GM21717 (cell line): Measurements from ENCODE around the gene RTN4RL1.
A peak's percentile ranks its signal among the peaks of the same experiment; 100 is the strongest.

Experiments
- ATAC-seq: cut with Tn5 transposase; IDR thresholded peaks from one replicate; pipeline ENCODE4 v1.9.1; 2021; ENCODE audit warnings: mild to moderate bottlenecking, moderate library complexity; ENCODE audit not compliant: unreplicated experiment

Gene RTN4RL1

DNA sequence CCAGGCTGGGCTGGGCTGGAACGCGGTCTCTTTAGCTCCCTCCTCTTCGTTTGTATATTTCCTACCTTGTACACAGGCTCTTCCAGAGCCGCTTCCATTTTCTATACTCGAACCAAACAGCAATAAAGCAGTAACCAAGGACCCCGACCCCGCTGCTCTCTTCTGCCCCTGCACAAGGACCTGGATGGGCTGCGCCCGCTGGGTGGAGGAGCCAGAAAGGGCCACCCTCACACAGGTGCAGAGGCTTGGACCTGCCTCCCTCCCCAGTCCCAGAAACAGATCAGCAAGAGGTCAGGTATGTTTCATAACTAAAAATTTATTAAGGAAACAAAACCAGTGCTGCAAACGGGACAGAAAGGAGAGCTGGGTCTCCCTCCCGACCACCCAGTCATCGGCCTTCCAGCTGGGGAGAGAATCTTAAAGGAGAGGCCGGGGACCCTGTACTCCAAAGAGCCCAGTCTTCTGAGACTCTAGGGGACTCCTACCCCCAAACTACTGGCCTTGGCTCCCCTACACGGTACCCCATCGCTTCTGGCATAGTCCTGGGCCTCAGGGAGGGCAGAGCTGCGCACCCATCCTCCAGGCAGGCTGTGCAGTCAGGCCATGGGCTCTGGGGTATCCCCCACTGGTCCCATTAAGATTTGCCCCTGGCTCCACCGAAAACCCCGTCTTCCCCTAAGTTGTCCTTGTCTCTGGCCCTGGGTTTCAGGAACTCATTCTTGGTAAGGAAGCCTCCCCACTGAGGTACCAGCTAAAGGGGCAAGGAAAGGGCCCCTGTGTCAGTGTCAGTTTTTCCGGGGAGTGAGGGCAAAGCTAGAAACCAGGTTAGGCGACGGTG lies 34.6 kb upstream of the RTN4RL1 start:
- ATAC-seq, result no peak

DNA sequence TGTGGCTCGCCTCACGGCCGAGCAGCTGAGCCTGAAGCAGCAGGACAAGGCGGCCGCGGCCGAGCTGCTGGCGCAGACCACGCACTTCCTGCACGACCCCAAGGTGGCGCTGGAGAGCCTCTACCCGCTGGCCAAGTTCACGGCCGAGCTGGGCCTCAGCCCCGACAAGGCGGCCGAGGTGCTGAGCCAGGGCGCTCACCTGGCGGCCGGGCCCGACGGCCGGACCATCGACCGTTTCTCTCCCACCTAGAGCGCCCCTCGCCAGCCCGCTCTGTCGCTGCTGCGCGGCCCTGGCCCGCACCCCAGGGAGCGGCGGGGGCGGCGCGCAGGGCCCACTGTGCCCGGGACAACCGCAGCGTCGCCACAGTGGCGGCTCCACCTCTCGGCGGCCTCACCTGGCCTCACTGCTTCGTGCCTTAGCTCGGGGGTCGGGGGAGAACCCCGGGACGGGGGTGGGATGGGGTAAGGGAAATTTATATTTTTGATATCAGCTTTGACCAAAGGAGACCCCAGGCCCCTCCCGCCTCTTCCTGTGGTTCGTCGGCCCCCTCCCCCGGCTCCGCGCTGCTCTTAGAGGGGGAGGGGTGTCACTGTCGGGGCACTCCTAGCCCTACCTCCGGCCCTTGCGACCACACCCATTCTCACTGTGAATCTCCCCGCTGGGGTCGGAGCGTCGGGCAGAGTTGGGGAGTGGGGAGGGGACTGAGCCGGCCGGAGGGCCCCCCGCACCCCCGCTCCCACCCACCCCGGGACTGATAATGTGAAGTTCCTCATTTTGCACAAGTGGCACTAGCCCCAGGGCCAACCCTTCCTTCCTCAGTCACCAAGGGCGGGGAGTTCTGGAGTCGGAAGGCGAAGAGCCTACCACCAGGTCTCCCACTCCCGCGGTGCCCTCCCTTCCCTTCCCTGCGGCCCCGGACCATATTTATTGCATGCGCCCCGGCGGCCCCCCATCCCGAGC lies 33.7 kb upstream of the RTN4RL1 start:
- no peak for ATAC-seq

DNA sequence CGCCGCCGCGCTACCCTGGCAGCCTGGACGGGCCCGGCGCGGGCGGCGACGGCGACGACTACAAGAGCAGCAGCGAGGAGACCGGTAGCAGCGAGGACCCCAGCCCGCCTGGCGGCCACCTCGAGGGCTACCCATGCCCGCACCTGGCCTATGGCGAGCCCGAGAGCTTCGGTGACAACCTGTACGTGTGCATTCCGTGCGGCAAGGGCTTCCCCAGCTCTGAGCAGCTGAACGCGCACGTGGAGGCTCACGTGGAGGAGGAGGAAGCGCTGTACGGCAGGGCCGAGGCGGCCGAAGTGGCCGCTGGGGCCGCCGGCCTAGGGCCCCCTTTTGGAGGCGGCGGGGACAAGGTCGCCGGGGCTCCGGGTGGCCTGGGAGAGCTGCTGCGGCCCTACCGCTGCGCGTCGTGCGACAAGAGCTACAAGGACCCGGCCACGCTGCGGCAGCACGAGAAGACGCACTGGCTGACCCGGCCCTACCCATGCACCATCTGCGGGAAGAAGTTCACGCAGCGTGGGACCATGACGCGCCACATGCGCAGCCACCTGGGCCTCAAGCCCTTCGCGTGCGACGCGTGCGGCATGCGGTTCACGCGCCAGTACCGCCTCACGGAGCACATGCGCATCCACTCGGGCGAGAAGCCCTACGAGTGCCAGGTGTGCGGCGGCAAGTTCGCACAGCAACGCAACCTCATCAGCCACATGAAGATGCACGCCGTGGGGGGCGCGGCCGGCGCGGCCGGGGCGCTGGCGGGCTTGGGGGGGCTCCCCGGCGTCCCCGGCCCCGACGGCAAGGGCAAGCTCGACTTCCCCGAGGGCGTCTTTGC lies 32.8 kb upstream of the RTN4RL1 start:
- no peak for ATAC-seq

DNA sequence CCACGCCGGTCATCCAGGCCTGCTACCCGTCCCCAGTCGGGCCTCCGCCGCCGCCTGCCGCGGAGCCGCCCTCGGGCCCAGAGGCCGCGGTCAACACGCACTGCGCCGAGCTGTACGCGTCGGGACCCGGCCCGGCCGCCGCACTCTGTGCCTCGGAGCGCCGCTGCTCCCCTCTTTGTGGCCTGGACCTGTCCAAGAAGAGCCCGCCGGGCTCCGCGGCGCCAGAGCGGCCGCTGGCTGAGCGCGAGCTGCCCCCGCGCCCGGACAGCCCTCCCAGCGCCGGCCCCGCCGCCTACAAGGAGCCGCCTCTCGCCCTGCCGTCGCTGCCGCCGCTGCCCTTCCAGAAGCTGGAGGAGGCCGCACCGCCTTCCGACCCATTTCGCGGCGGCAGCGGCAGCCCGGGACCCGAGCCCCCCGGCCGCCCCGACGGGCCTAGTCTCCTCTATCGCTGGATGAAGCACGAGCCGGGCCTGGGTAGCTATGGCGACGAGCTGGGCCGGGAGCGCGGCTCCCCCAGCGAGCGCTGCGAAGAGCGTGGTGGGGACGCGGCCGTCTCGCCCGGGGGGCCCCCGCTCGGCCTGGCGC lies 32.1 kb upstream of the RTN4RL1 start:
- no peak for ATAC-seq

DNA sequence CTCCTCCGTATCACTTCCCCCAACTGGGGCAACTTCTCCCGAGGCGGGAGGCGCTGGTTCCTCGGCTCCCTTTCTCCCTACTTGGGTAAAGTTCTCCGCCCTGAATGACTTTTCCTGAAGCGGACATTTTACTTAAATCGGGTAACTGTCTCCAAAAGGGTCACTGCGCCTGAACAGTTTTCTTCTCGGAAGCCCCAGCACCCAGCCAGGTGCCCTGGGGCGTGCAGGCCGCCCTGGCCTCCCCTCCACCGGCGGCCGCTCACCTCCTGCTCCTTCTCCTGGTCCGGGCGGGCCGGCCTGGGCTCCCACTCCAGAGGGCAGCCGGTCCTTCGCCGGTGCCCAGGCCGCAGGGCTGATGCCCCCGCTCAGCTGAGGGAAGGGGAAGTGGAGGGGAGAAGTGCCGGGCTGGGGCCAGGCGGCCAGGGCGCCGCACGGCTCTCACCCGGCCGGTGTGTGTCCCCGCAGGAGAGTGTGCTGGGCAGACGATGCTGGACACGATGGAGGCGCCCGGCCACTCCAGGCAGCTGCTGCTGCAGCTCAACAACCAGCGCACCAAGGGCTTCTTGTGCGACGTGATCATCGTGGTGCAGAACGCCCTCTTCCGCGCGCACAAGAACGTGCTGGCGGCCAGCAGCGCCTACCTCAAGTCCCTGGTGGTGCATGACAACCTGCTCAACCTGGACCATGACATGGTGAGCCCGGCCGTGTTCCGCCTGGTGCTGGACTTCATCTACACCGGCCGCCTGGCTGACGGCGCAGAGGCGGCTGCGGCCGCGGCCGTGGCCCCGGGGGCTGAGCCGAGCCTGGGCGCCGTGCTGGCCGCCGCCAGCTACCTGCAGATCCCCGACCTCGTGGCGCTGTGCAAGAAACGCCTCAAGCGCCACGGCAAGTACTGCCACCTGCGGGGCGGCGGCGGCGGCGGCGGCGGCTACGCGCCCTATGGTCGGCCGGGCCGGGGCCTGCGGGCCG lies 31.4 kb upstream of the RTN4RL1 start:
- no peak for ATAC-seq

DNA sequence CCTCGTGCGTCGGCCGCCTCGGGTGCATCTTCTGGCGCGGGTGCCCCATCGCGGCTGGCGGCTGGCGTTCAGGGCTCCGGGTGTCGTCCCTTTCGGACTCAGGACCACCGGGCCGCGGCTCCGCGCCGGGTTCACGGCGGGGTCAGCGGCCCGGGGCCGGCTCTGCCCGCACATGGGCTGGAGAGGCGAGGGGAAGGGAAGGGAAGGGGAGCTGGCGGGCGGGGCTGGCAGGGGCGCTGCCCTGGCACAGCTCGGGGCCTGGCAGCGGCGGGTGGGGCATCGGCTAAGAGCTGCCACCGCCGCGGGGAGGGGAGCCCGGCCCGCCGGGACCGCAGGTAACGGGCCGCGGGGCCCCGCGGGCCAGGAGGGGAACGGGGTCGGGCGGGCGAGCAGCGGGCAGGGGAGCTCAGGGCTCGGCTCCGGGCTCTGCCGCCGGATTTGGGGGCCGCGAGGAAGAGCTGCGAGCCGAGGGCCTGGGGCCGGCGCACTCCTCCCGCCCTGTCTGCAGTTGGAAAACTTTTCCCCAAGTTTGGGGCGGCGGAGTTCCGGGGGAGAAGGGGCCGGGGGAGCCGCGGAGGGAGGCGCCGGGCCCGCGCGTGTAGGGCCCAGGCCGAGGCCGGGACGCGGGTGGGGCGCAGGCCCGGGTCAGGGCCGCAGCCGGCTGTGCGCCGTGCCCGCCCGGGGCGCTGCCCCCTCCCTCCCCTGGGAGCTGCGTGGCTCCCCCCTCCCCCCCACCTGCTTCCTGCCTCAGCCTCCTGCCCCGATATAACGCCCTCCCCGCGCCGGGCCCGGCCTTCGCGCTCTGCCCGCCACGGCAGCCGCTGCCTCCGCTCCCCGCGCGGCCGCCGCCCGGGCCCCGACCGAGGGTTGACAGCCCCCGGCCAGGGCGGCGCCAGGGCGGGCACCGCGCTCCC lies 30.4 kb upstream of the RTN4RL1 start:
- ATAC-seq, result no peak

DNA sequence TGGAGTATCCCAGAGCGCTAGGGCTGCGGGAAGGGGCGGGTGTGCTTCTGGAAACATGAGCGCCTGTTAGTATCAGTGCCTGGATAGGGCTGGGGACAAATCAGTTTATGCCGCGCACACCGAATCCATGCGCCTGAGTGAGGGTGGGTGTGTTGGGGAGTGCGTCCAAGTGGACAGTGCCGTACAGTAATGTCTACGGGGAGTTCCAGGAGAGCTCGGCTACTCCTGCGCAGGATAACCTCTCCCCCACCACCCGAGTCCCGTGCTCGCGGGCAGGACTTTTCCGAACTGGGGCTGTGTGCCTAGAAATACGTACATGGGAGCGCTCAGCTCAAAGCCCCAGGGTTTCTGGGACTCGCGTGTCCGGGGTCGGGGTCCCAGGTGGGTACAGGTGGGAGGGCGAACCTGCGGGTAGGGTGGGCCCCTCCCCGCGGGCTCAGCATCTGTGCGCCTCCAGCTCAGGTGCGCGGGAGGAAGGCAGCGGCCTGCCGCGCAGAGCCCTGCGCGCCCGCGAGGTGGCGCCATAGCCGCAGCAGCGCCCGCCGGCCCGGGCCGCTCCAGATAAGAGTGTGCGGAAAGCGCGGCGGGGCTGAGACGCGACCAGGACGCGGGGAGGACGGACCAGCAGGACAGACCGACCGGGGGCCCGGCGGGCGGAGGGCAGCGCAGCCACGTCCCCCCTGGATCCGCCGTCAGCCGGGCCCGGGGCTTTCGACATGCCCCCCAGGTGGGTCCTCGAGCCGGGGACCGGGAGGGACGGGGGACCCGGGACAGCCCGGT lies 29.6 kb upstream of the RTN4RL1 start, which contains the start of gene HIC1:
Gene HIC1 (plus strand): TSS at position 592 of the 780 bp plus-strand sequence. CDS start 1,588 bp downstream, outside the sequence.
- ATAC-seq, result peak; percentile 25

DNA sequence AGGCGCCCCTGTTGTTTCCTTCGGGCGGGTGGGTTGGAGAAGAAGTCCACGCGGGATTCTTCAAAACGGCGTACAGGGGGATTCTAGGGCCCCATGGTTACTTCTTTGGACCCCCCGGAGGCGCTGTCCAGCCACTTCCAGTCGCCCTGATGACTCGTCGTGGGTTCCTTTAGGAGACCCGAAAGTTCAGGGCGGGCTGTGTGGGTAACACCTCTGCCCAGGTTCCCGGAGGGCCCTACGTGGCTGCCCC lies 29.1 kb upstream of the RTN4RL1 start:
- no peak for ATAC-seq

DNA sequence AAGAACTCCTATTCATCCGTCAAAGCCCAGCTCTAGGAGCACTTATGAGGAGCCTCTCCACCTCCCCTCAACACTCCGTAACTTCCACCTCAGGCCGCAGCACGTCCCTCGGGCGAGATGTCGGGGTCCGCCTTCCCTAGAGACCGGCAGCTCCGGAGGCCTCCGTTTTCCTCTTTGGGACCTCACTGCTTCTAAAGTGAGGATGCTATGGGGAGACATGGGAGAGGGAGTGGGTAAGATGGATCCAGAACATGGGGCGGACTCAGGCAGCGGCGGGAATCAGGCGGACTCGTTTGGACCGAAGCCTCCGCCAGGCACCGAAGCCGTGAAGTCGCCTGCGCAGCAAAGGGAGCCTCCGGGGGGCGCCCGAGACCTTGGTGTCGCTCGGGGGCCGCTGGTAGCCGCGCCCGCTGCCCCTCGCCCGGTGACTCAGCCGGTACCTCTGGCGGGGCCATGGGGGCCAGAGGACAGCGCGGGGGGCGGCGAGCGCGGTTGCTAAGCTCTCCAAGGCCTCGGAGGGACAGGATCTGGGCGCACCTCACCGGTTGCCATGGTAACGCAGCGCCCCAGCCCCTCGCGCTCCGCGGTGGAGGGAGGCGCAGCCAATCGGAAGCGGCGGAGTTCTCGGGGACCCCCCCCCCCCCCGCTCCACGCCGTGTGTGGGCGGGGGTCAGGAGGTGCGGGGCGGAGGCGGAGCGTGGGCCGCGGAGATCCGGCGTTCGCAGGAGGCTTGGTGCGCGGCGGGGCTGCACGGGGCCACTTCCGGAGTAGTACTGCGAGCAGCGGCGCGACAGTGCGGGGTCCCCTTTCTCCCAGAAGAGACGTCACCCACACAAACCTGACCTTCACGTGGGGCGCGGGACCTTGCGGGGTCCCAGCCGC lies 28.5 kb upstream of the RTN4RL1 start:
- ATAC-seq, result no peak

DNA sequence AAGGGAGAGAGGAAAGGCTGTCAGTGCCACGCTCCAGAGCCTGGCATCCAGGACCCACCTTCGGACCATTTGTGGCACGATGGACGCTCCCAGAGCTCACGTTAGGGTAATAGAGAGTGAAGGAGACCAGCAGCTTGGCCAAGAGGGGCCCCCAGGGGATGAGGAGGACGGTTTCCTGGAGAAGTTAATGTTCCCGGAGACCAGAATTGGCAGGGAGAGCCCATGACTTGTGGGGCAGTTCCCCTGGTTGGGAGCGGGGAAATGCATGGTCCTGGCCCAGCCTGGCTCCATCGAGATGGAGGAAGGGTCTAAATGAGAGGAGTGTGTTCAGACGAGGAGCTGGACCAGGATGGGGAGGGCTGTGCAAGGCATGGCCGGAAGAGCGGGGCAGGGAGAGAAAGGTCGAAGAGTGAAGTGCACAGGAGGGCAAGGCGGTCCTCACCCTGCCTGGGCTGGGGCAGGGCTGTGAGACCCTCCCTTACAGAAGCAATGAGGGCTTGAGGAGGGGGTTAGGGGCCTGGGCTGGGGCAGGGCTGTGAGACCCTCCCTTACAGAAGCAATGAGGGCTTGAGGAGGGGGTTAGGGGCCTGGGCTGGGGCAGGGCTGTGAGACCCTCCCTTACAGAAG lies 26.9 kb upstream of the RTN4RL1 start:
- ATAC-seq, result no peak

DNA sequence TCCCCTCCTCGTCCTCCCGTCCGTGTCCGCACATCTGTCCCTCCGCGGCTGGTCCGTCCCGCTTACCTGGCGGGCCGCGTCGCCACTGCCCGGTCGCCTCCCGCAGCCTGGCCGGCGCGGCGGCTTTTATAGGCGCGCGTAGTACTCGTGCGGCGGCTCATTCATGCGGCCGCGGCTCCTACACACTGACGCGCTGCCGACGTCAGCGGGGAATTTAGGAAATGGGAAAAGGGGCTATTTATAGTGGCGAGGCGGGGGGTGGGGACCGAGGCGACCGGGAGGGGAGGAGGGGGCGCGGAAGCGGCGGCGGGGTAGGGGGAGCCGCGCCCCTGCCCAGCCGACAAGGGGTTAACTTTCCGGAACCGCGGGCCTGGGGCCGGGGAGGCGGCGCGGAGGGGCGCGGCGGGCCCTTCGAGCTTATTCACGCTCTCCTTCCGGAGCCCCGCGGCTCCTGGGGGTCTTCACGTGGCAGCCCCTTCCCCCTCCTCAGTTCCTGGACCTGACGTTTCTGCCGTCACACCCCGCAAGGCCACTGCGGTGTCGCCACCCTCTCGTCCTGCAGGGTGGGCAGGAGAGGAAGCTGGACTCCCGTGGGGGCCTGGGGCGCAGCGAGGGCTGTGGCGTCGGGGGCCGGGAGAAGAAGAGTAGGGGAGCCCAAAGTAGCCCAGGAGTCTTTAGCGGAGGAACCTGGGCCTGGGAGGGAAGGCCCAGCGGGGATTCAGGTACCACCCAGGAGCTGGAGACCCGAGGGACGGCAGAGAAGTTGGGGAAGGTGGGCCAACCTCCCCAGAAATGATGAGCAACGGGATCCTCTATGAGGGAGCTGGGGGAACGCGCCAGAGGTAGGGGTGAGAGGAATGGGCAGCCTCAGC lies 26.2 kb upstream of the RTN4RL1 start:
- no peak for ATAC-seq

DNA sequence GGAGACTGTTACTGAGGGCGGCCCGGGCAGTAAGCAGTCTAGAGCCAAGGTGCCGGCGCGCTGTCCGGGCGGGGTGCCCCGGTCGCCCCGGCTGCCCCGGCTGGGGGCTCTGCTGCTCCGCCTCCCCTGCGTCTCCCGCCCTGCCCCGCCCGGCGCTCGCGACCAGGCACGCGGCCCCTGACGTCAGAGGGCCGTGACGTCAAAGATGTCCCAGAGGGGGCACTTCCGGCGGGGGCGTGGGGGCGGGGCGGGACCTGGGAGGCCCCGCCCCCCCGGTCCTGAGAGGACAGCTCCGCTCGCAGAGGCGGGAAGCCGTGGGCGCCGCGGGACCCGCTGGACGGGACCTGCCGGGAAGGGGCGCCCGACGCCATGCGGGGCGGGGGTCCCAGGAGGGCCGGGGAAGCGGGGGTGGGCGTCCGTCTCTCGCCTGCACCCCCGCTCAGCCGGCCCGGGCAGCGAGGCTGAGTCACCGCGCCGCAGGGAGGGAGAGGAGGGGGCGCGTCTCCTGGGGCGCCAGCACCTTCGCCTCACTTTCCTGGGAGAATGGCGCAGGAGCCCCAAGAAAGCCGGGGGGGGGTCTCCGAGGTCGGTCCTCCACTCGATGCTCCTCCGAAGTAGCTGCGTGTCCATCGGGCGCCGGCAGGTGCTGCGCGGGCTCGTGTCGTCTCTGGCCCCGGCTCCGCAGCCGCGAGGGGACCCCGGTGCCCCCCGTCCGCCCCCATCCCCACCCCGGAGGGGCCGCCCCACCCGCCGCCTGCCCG lies 25.3 kb upstream of the RTN4RL1 start:
- ATAC-seq, result no peak

DNA sequence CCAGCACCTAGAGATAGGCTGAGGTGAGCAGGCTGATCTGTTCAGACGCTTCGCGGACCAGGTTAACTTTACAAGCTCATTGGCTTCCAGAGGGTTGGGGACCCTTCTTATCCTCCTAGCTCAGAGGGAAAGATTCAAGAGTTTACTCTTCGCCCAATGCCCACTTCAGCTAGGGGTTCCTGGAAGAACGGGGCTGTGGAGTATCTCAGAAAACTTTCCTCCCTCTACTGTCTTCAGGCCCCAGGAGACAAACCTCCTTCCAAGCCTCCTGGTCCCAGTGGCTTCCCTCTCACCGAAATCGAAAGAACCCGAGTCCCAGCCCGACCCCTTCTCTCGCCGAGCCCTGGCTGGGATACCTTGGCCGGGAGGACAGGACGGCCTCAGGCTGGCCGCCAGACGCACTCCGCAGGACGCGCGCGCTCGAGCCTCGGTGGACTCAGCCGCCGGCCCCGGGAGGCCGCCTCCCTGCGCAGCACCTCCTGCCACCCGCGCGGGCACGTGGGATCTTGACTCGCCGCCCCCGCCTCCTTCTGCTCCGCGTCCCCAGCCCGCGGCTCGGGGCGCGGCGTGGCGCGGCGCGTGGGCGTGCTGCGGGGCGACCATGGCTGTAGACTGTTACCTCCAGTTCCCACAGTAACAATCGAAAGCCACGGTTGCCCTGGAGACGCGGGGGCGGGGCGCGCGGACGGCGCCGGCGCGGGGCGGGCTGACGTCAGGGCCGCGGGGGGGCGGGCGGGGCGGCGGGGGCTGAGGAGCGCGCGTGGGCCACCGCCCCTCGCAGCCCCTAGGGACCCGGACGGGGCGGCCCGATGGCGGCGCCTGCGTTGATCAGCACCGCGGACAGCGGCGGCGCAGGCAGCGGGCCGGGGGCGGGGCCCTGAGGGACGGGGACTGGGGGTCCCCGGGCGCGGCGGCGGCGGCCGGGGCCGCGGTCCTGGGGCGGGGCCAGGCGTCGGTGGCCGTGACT lies 24.5 kb upstream of the RTN4RL1 start:
- ATAC-seq, result no peak

DNA sequence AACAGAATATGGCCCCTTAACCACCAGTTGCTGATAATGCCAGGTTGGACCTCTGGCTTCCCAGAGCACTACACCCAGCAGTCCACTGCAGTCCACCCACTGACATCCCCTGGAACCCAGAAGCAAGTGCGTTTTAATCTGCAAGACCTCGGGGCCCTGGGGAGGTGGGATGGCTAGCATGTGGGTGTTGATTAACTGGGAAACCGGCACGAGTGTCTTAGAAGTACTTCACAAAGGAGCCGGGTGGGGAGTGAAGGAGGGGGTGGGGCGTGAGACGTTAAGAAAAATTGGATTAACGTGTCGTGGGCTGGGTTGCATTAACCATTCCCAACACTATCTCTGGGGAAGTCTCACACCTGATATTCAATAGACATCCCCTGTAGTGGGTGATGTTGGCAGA lies 23.7 kb upstream of the RTN4RL1 start:
- ATAC-seq, result no peak
